GM12891 (cell line): ENCODE measurements around the gene TGIF2. TPM values are rescaled to one million over a fixed set of nuclear protein-coding genes. Genes with fewer than 3 reads are reported as not detected.

Source experiments
- DNase-seq: peaks from one replicate; pipeline ENCODE4 v3.0.0; 2011; ENCODE audit warnings: low spot score; ENCODE audit not compliant: insufficient read length
- FAIRE-seq: peaks from 2 replicates; lab custom pipeline; 2011; peaks lifted over from hg19 to GRCh38; lab: Jason Lieb, UNC
- PAX5 ChIP-seq: IDR thresholded peaks from 2 replicates; pipeline ENCODE4 v1.6.1; 2011; ENCODE audit warnings: low read length, moderate library complexity, mild to moderate bottlenecking; ENCODE audit not compliant: insufficient read depth, severe bottlenecking
- POLR2A ChIP-seq: IDR thresholded peaks from 2 replicates; pipeline ENCODE4 v1.6.1; 2011; ENCODE audit warnings: low read depth, low read length, control low read depth
- POLR2AphosphoS5 ChIP-seq: IDR thresholded peaks from 2 replicates; pipeline ENCODE4 v1.6.1; 2011; ENCODE audit warnings: low read depth, low read length, control low read depth
- POU2F2 ChIP-seq: IDR thresholded peaks from 2 replicates; pipeline ENCODE4 v1.6.1; 2011; ENCODE audit warnings: low read depth, mild to moderate bottlenecking, control low read depth, low read length, moderate library complexity
- SPI1 ChIP-seq: IDR thresholded peaks from 2 replicates; pipeline ENCODE4 v1.6.1; 2011; ENCODE audit warnings: low read depth, low read length, control low read depth
- TAF1 ChIP-seq: IDR thresholded peaks from 2 replicates; pipeline ENCODE4 v1.6.1; 2011; ENCODE audit warnings: low read depth, low read length, control low read depth
- polyA plus RNA-seq: library from polyadenylated mRNA; unstranded; fragments of >200 nt; gene quantifications from one replicate; pipeline ENCODE4 v1.2.1, GENCODE V29; 2012; ENCODE audit warnings: low read depth, missing spikeins, inconsistent platforms; ENCODE audit not compliant: missing spikeins

The TGIF2 gene
- 10.3 TPM for polyA plus RNA-seq

DNA sequence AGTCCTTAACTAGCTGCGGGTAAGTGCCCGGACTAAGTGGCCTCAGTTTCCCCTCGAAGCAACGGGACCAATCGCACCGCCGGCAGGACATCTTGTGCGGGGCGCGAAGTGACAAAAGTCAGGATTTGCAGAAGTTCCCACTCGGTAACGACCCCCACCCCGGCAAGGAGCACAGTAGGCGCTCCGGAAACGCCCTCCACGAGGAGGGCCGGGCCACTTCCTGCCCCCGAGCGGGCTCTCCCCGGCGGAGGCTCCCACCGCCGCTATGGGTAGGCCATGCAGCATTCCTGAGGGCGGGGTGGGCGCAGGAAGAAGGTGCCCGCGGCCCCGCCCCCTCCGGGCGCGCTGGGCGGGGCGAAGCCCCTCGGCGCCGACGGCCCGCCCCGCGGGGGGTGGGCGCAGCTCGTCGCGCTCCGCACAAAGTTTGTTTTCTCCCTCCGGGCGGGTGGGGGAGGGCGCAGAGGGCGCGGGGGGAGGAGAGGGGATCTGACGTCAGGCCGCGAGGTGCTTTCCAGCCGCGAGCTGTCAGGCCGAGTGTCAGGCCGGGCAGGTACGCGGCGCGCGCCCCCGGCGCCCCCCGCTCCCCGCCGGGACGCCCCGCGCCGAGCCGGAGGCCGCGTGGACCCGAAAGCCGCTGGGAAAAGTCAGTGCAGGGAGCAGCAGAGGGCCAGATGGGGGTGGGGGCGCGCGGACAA, at the start of gene TGIF2:
Gene TGIF2, plus strand, starts transcription at position 495 of the 695 bp plus-strand sequence. CDS start 5,178 bp downstream, outside the sequence.
- peak; percentile 97 for DNase-seq
- peak; percentile 90 for FAIRE-seq
- TF ChIP-seq POLR2A, result peak; percentile 65
- TF ChIP-seq POLR2AphosphoS5, result peak; percentile 57; the same call in 1 of the 2 replicates
- TF ChIP-seq SPI1, result peak; percentile 23; the same call in 1 of the 2 replicates
- TF ChIP-seq PAX5, result no peak
- peak; percentile 30; the same call in 1 of the 2 replicates for TF ChIP-seq TAF1
- TF ChIP-seq POU2F2, result 0 out of 2 replicates have a peak, but pooled peaks have one; percentile 8

DNA sequence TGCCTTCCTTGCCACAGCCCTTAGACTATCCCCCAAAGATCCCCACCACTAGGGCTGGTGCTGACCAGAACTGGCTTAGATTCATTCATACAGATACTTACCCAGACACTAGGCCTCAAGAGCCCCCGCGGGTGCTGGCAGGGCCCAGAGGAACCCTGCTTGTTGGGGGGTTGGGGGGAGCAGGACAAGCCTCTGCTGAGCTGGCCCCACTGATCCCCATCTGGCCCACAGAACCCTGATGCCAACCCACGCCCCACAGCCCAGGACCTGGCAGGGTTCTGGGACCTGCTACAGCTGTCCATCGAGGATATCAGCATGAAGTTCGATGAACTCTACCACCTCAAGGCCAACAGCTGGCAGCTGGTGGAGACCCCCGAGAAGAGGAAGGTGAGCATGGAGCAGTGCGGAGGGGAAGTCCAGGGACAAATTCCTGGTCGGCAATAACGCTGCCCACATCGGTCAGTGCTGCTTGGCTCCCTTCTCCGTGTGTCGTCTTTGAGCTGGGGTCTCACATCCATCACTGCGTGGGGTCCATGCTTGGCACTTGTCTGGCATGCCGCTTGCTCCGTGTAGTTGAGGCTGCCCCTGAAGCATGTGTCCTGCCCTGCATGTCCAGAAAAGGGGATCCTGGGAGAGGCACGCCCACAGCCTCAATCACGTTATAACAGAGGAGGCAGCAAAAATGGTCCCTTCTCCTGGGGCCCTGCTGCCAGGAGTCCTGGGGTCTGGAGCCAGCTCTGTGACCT, 47.6 kb upstream of the TGIF2 start:
- TF ChIP-seq PAX5 (no peak), POLR2AphosphoS5 (no peak), SPI1 (no peak), TAF1 (no peak), POLR2A (no peak), POU2F2 (no peak)
- no peak for DNase-seq
- FAIRE-seq, result no peak

DNA sequence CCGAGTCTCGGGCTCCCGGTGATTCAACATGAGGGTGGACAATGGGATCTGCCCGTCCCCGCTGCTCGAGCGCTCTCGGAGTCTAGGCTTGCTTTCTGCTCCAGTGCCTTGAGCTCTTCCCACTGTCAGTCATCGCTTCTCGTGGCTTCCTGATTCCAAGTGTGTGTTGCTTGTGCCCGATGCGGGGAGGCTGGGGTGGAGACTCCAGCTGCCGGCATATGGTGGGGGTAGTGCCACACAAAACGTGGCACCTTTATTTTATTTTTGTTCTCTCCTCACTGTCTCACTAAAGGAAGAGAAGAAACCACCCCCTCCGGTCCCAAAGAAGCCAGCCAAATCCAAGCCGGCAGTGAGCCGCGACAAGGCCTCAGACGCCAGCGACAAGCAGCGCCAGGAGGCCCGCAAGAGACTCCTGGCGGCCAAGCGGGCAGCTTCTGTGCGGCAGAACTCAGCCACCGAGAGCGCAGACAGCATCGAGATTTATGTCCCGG, 46.8 kb upstream of the TGIF2 start:
- FAIRE-seq (no peak), DNase-seq (no peak)
- TF ChIP-seq TAF1 (no peak), POLR2A (no peak), SPI1 (no peak), POU2F2 (no peak)

DNA sequence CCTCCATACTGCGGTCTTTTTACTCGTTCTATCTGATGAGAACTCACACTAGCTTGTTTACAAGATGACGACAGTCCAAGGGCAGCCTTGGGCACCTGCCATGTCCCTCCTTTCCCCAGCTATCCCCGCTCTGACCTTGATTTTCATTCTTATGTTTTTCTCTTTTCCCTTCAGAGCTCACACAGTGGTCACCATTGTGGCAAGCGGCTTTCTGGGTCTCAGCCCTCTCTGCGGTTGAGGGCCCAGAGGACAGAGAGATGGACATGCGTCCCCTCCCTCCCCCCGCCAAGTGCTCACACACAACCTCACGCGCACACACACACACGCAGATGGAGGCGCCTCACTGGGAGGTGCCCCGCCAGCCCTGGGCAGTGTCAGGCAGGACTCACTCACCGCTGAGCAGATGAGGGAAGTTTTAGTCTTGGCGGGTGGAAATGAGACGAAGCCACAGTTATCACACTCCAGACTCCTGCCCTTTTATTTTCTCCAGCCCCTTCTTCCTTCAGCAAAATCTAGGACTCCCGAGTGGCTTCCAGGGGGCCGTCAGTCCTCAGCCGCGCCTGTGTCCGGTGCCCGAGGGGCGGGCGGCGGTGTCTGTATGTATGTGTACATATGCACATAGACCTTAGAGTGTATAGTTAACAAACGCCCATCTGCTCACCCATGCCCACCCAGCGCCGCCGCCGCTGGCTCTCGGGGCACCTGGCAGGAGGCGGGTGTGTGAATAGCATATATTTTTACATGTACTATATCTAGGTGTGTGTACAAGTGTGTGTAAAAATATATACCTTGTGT, 45.9 kb upstream of the TGIF2 start:
- no peak for TF ChIP-seq POLR2A
- no peak for TF ChIP-seq POLR2AphosphoS5
- no peak for TF ChIP-seq POU2F2
- TF ChIP-seq SPI1, result no peak
- TF ChIP-seq TAF1, result no peak
- no peak for TF ChIP-seq PAX5
- FAIRE-seq (no peak), DNase-seq (no peak)

DNA sequence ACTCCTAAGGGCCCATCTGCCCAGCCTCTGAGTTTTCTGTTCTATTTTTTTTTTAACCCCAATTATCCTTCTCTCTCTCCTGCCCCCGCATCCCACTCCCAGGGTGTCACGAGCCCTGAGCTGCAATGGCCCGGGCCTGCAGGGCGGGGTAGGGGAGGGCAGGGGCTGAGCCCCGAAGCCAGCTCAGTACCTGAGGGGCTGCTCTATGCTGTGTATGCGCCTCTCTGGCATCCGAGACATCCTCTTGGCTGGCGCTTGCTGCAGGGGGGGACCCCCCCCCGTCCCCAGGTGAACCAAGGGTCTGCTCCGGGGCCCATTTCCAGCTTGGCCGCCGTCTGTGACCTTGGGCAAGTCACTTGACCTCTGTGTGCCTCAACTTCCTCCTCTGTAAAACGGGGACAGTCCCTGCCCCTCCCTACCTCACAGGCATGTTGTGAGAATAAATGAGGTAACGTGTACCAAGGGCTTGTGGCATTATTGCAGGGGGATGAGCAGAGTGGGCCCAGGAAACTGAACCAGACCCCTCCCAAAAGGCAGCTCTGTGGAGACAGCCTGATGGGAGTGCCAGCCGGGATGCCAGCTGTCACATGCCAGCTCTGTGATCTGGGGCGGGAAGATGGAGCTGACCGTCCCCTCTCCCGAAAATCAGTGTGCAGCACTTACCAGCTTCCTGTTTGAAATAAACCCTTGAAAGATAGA, 45.1 kb upstream of the TGIF2 start:
- FAIRE-seq, result no peak

DNA sequence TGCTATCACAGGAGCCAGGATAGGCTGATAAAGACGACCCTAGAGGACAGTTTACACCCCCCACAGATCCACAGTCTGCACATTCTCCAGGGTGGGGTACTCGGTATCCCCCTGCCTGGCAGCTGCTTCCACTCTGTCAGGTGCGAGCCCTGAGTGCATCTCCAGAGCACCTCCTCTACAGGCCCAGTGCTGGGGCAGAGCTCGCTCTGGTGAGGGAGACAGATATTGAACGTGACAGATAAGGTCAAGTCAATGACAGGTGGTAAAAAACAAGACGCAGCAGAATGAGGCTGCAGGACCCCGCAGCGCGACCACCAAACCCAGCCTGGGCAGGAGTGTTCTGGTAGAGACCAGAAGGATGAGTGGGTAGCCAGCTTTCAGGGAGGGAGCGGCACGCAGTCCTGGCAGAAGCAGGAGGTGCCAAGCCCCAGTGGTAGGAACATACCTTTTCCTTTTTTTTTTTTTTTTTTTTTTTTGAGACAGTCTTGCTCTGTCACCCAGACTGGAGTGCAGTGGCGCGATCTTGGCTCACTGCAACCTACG, 44.5 kb upstream of the TGIF2 start:
- no peak for DNase-seq
- FAIRE-seq, result no peak
- no peak for TF ChIP-seq POU2F2
- TF ChIP-seq POLR2AphosphoS5, result no peak
- no peak for TF ChIP-seq TAF1
- no peak for TF ChIP-seq SPI1
- no peak for TF ChIP-seq POLR2A
- TF ChIP-seq PAX5, result no peak

More for the DNA sequence above, 45.1 kb upstream of the TGIF2 start:
- TF ChIP-seq SPI1 (no peak), POU2F2 (no peak), PAX5 (no peak), TAF1 (no peak), POLR2A (no peak), POLR2AphosphoS5 (no peak)
- no peak for DNase-seq

DNA sequence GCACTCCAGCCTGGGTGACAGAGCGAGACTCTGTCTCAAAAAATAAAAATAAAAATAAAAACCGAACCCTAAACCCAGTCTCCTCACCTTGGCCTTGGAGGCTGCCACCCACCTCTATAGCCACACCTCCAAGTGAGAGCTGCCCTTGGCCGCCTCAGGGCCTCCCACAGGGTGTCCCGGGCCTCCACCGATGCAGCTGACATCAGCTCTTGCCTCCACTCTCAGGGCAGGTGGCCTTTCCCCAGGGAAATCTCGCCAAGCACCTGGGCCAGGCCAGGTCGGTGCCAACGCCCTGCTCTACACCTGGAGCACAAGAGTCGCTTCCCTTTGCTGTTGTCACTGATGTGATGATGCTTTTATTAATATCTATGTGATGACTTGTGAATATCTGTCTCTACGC, 41.0 kb upstream of the TGIF2 start:
- DNase-seq (no peak), FAIRE-seq (no peak)
- TF ChIP-seq TAF1 (no peak), POLR2A (no peak), PAX5 (no peak), POU2F2 (no peak), SPI1 (no peak)

DNA sequence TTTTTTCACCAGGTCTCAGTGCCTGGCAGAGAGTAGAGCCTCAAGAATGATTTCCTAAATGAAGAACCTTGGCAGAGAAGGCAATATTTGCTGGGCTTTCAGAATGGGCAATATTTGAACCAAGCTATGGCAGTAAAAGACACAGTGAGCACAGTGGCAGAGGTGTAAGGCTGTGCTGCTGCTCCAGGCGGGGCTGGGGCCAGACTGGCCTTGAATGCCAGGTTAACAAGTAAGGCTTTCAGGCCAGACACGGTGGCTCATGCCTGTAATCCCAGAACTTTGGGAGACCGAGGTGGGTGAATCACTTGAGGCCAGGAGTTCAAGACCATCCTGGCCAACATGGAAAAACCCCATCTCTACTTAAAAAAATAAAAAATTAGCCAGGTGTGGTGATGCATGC, 40.6 kb upstream of the TGIF2 start:
- DNase-seq, result no peak
- FAIRE-seq, result no peak
- TF ChIP-seq TAF1, result no peak
- TF ChIP-seq POLR2AphosphoS5, result no peak
- no peak for TF ChIP-seq PAX5
- no peak for TF ChIP-seq SPI1
- no peak for TF ChIP-seq POU2F2
- TF ChIP-seq POLR2A, result no peak
